Endothelial cell of umbilical vein (primary cell): ENCODE results near the gene DGAT2L6. TPM values are rescaled to one million over a fixed set of nuclear protein-coding genes. Genes with fewer than 3 reads are reported as not detected.
"Not testable (repeated sequence)": the region's sequence is repeated elsewhere in the genome, so short reads cannot be mapped to it uniquely, and the experiment has no call there.

ENCODE experiments used
- BruUV-seq: library from RNA; stranded (reverse); fragments of 400-500 nt; replicated peaks from 2 replicates; lab custom pipeline; 2021; lab: Mats Ljungman, UMichigan
- CTCF ChIA-PET: fragments of 300-600, 350-600 bp; sonication (Branson Sonifier 250); formaldehyde crosslinking; loops from one replicate; lab custom pipeline; 2021; ENCODE audit warnings: antibody characterized with exemption, inconsistent platforms; lab: Charles Lee
- POLR2A ChIA-PET: fragments of 300-600, 350-600 bp; sonication (Branson Sonifier 250); formaldehyde crosslinking; loops from one replicate; lab custom pipeline; 2021; ENCODE audit warnings: antibody characterized with exemption, inconsistent platforms; lab: Charles Lee
- DNase-seq: peaks from one replicate; pipeline ENCODE4 v3.0.0-alpha.2; 2011; ENCODE audit warnings: low read depth, low spot score
- FAIRE-seq: peaks from 2 replicates; lab custom pipeline; 2011; peaks lifted over from hg19 to GRCh38; lab: Jason Lieb, UNC
- H2AFZ ChIP-seq: 2 replicates; pipeline ENCODE4 v1.6.0; 2012; ENCODE audit warnings: low read depth, low read length, control low read depth, inconsistent platforms
- H3K27ac ChIP-seq: 2 replicates; pipeline ENCODE4 v1.5.1; 2011; ENCODE audit warnings: low read depth, mild to moderate bottlenecking, control low read depth, low read length, moderate library complexity; ENCODE audit not compliant: insufficient read depth
- H3K27me3 ChIP-seq, 2 experiments: 2 replicates each; pipeline versions ENCODE4 v1.6.0 to v1.6.1; 2011; ENCODE audit warnings: low read length in 2 of 2, mixed read lengths in 1 of 2; ENCODE audit not compliant: control insufficient read depth in 2 of 2, insufficient read depth in 2 of 2
- H3K36me3 ChIP-seq, 2 experiments: 2 replicates in 1 of 2; 3 replicates in 1 of 2; pipeline ENCODE4 v1.5.1; 2011; ENCODE audit warnings: low read length in 2 of 2, mild to moderate bottlenecking in 1 of 2, moderate library complexity in 1 of 2; ENCODE audit not compliant: control insufficient read depth in 2 of 2, insufficient read depth in 2 of 2; ENCODE audit errors: extremely low read depth in 1 of 2
- H3K4me1 ChIP-seq: 3 replicates; pipeline ENCODE4 v1.5.1; 2011; ENCODE audit warnings: mild to moderate bottlenecking, low read length; ENCODE audit not compliant: control insufficient read depth, insufficient read depth; ENCODE audit errors: extremely low read depth
- H3K4me2 ChIP-seq: 2 replicates; pipeline ENCODE4 v1.6.1; 2011; ENCODE audit warnings: low read length, control low read depth, mixed read lengths; ENCODE audit not compliant: insufficient read depth
- H3K4me3 ChIP-seq, 3 experiments: fragments of 200-600 bp in 1 of 3; sonication (generic), shearing (Covaris generic) in 1 of 3; replicated peaks in 1 of 3; 2 replicates each; pipeline ENCODE4 v1.5.1; 2011 to 2016; ENCODE audit warnings: control low read depth in 3 of 3, low read length in 3 of 3, mild to moderate bottlenecking in 2 of 3, inconsistent platforms in 1 of 3, low read depth in 1 of 3, moderate library complexity in 1 of 3; ENCODE audit not compliant: insufficient read depth in 1 of 3
- H3K79me2 ChIP-seq: 2 replicates; pipeline ENCODE4 v1.6.0; 2012; ENCODE audit warnings: low read length, inconsistent platforms; ENCODE audit not compliant: control insufficient read depth, insufficient read depth
- H3K9ac ChIP-seq: replicated peaks from 2 replicates; pipeline ENCODE3; 2011; ENCODE audit warnings: low read length, control low read depth; ENCODE audit not compliant: insufficient read depth; ENCODE audit errors: extremely low read depth
- H3K9me1 ChIP-seq: replicated peaks from 3 replicates; pipeline ENCODE4 v1.6.0; 2011; ENCODE audit warnings: mild to moderate bottlenecking, low read length; ENCODE audit not compliant: control insufficient read depth, insufficient read depth; ENCODE audit errors: extremely low read depth
- H3K9me3 ChIP-seq: replicated peaks from 2 replicates; pipeline ENCODE4 v1.5.1; 2012; ENCODE audit warnings: low read length, inconsistent platforms; ENCODE audit not compliant: control insufficient read depth, insufficient read depth
- H4K20me1 ChIP-seq: replicated peaks from 2 replicates; pipeline ENCODE3; 2011; ENCODE audit warnings: mild to moderate bottlenecking, low read length; ENCODE audit not compliant: control insufficient read depth, insufficient read depth; ENCODE audit errors: extremely low read depth
- CTCF ChIP-seq, 2 donors: IDR thresholded peaks; 1 replicate in 1 of 2; 2 replicates in 1 of 2; pipeline ENCODE4 v1.5.1; 2011; ENCODE audit warnings: low read length in 2 of 2, mild to moderate bottlenecking in 2 of 2, moderate library complexity in 2 of 2, control low read depth in 1 of 2, inconsistent platforms in 1 of 2, low read depth in 1 of 2; ENCODE audit not compliant: insufficient read depth in 1 of 2; ENCODE audit errors: extremely low read depth in 1 of 2
- EZH2 ChIP-seq: IDR thresholded peaks from 2 replicates; pipeline ENCODE4 v1.6.1; 2012; ENCODE audit warnings: borderline replicate concordance, low read depth, mild to moderate bottlenecking, moderate library complexity, low read length, inconsistent platforms; ENCODE audit not compliant: severe bottlenecking
- FOS ChIP-seq: IDR thresholded peaks from 2 replicates; pipeline ENCODE4 v1.6.1; 2011; ENCODE audit warnings: mild to moderate bottlenecking, low read length, moderate library complexity, borderline replicate concordance; ENCODE audit not compliant: insufficient read depth
- GATA2 ChIP-seq: IDR thresholded peaks from 2 replicates; pipeline ENCODE4 v1.7.0; 2011; ENCODE audit warnings: low read depth, mild to moderate bottlenecking, moderate library complexity, mixed read lengths, low read length; ENCODE audit not compliant: insufficient read length, insufficient read depth
- JUN ChIP-seq: IDR thresholded peaks from 2 replicates; pipeline ENCODE4 v1.6.1; 2011; ENCODE audit warnings: borderline replicate concordance, low read depth; ENCODE audit not compliant: insufficient read length, insufficient read depth
- MAX ChIP-seq: IDR thresholded peaks from 2 replicates; pipeline ENCODE4 v1.6.1; 2011; ENCODE audit not compliant: insufficient read depth, insufficient read length
- MYC ChIP-seq: IDR thresholded peaks from one replicate; pipeline ENCODE4 v1.6.1; 2011; ENCODE audit warnings: mild to moderate bottlenecking, low read depth, low read length
- POLR2A ChIP-seq: IDR thresholded peaks from 2 replicates; pipeline ENCODE4 v1.6.1; 2012; ENCODE audit warnings: low read depth, mild to moderate bottlenecking, control low read depth, low read length
- POLR2AphosphoS5 ChIP-seq: IDR thresholded peaks from 2 replicates; pipeline ENCODE4 v1.6.1; 2012; ENCODE audit warnings: low read depth, mild to moderate bottlenecking, control low read depth, low read length, moderate library complexity; ENCODE audit not compliant: insufficient read depth
- dilution Hi-C: fragments of 300-500 bp; cut with MboI; formaldehyde crosslinking; loops from one replicate; pipeline ENCODE4 v1.15.0; 2019; ENCODE audit warnings: low sequenced_read_pairs; ENCODE audit not compliant: extremely low pct_ligation_motif_present
- intact Hi-C: fragments of 100-400 bp; cut with micrococcal nuclease; formaldehyde crosslinking; loops from one replicate; pipeline ENCODE4 v1.10.0; 2022
- polyA plus RNA-seq, 4 experiments: library from polyadenylated mRNA; depleted of rRNA in 3 of 4; stranded (reverse) in 3 of 4; unstranded in 1 of 4; fragments of >200 nt; gene quantifications; 2 replicates each; pipeline versions ENCODE4 v1.2.1 to v1.2.3, GENCODE V29; 2011 to 2012; ENCODE audit warnings: missing spikeins in 1 of 4
- total RNA-seq: library from RNA; stranded (reverse); gene quantifications from 2 replicates; pipeline ENCODE4 v1.2.3, GENCODE V29; 2021

The DGAT2L6 gene
- total and polyA plus RNA-seq, 2 donors (not counting 3 experiments of a cell fraction or from before 2014, with no cell fraction given): not detected

- no peak for FAIRE-seq
- no TSS peak for BruUV-seq
Observed at GRCh38 chrX:70201732-70202131, 24.4 kb downstream of the DGAT2L6 start.

GRCh38 chrX:70208479-70208878 lies 31.2 kb downstream of the DGAT2L6 start:
- DNase-seq (no peak), FAIRE-seq (no peak)
- Histone ChIP-seq H4K20me1 (no peaks in the 10 kb centered on the region), H3K9me3 (no peaks in the 10 kb centered on the region), H3K27me3 (no peaks in the 10 kb centered on the region), H2AFZ (no peak overlapping the region), H3K36me3 (no peaks in the 10 kb centered on the region), H3K27ac (no peak overlapping the region), H3K9ac (no peak overlapping the region), H3K4me2 (no peak overlapping the region), H3K4me3 (no peak overlapping the region), H3K79me2 (no peaks in the 10 kb centered on the region), H3K4me1 (no peaks in the 10 kb centered on the region), H3K9me1 (no peaks in the 10 kb centered on the region)
- BruUV-seq: no TSS peak
- no peak for TF ChIP-seq FOS
- no peak for TF ChIP-seq GATA2
- TF ChIP-seq MYC: no peak
- TF ChIP-seq CTCF (IDR thresholded peaks at IDR 0.05; ENCODE audit: extremely low read depth in 1 of 2, insufficient read depth in 1 of 2, low read depth in 1 of 2, low read length in 2 of 2): no peak
- TF ChIP-seq POLR2A: no peak
- no peak for TF ChIP-seq MAX
- TF ChIP-seq EZH2: no peak
- TF ChIP-seq JUN: no peak
- TF ChIP-seq POLR2AphosphoS5: no peak
- intact Hi-C loops: no loop called here
- ChIA-PET POLR2A (no interaction called here), CTCF (no interaction called here)
- dilution Hi-C loops: no loop called here

More at GRCh38 chrX:70201732-70202131, 24.4 kb downstream of the DGAT2L6 start:
- intact Hi-C loops (no loop called here), dilution Hi-C loops (no loop called here)
- H3K9ac ChIP-seq: no peak overlapping the region
- no peaks in the 10 kb centered on the region for H3K4me1 ChIP-seq
- H3K9me1 ChIP-seq: no peaks in the 10 kb centered on the region
- no peaks in the 10 kb centered on the region for H3K36me3 ChIP-seq
- no peak for DNase-seq
- H4K20me1 ChIP-seq: no peaks in the 10 kb centered on the region
- no peak overlapping the region for H3K27ac ChIP-seq
- H2AFZ ChIP-seq: no peak overlapping the region
- no peaks in the 10 kb centered on the region for H3K9me3 ChIP-seq
- ChIA-PET POLR2A (no interaction called here), CTCF (no interaction called here)
- TF ChIP-seq POLR2AphosphoS5: no peak
- peaks cover 0 to 1% of the 10 kb centered on the region in 2 experiments for H3K27me3 ChIP-seq
- H3K79me2 ChIP-seq: no peaks in the 10 kb centered on the region
- no peak overlapping the region for H3K4me3 ChIP-seq
- no peak overlapping the region for H3K4me2 ChIP-seq

GRCh38 chrX:70209570-70209969 lies 32.3 kb downstream of the DGAT2L6 start:
- intact Hi-C loops, H3K36me3 ChIP-seq, H3K4me3 ChIP-seq, DNase-seq, H3K27ac ChIP-seq, H3K9me1 ChIP-seq, dilution Hi-C loops, H3K9me3 ChIP-seq, H3K4me1 ChIP-seq, H4K20me1 ChIP-seq, H3K79me2 ChIP-seq, CTCF ChIA-PET, POLR2A ChIA-PET, BruUV-seq, H3K9ac ChIP-seq, H3K27me3 ChIP-seq, H2AFZ ChIP-seq, H3K4me2 ChIP-seq, FAIRE-seq: not testable (repeated sequence)
